ENCODE data around the gene HNRNPA1L2.
"Not testable (repeated sequence)": the region's sequence is repeated elsewhere in the genome, so short reads cannot be mapped to it uniquely, and the experiment has no call there.

The HNRNPA1L2 gene

DNA sequence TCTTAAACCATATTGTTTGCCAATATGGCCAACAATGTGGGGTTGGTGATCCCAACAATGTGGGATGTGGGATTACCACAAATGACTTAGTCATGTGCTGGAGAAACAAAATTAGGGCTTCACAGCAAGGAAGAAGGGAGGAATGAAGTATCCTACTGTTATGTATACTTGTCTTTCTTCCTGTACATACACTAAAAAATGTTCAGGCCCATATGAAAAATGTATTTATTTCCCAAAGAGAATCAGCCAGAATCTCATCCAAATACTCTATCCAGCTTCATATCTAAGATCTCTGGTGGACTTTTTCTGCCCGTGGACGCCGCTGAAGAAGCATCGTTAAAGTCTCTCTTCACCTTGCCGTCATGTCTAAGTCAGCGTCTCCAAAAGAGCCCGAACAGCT is at the start of gene HNRNPA1L2:
Gene HNRNPA1L2, plus strand, starts transcription at position 301 of the 400 bp plus-strand sequence. Its CDS starts 62 bp downstream, at position 363.
- H3K27me3 ChIP-seq (ENCODE audit: control insufficient read depth, insufficient read depth, low read length): no peaks in the 10 kb centered on the region
- no peak for DNase-seq (ENCODE audit: low read depth, low spot score)
- no peaks in the 10 kb centered on the region for H3K4me1 ChIP-seq (ENCODE audit: control insufficient read depth, insufficient read depth, low read length)
- H3K9me3 ChIP-seq (ENCODE audit: control insufficient read depth, insufficient read depth, low read length): no peaks in the 10 kb centered on the region
- H3K4me3 ChIP-seq (ENCODE audit: low read length): no peak within 1 kb of the TSS
- H3K36me3 ChIP-seq (ENCODE audit: control insufficient read depth, insufficient read depth, low read length): no peaks in the 10 kb centered on the region
- no peak within 1 kb of the TSS for H3K27ac ChIP-seq (ENCODE audit: low read length)
- WGBS (ENCODE audit: insufficient coverage, insufficient read length): no CpG with 5 or more reads among the region's 7 CpGs

DNA sequence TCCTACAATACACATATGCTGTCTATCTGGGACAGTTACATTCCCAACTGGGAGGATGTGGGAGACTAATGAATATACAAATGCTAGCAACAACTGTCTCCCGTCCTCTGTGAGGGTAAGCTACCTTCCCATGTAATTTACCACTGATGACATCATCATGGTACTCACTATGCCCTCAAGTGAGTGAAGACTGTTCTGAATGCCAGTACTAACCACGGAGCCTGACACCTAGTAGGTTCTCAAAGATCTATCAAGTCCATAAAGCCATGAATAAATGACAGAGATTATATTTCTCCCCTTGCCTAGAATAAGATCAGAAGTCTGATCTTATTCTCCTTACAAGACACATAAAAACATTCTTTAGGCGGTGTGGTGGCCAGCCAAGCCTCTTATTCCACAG is 49.1 kb upstream of the HNRNPA1L2 start:
- no CpG with 5 or more reads among the region's 3 CpGs for WGBS (ENCODE audit: insufficient coverage, insufficient read length)
- not testable (repeated sequence) for H3K4me1 ChIP-seq (ENCODE audit: control insufficient read depth, insufficient read depth, low read length); DNase-seq (ENCODE audit: low read depth, low spot score); H3K36me3 ChIP-seq (ENCODE audit: control insufficient read depth, insufficient read depth, low read length); H3K27me3 ChIP-seq (ENCODE audit: control insufficient read depth, insufficient read depth, low read length); H3K4me3 ChIP-seq (ENCODE audit: low read length); H3K27ac ChIP-seq (ENCODE audit: low read length); H3K9me3 ChIP-seq (ENCODE audit: control insufficient read depth, insufficient read depth, low read length)

DNA sequence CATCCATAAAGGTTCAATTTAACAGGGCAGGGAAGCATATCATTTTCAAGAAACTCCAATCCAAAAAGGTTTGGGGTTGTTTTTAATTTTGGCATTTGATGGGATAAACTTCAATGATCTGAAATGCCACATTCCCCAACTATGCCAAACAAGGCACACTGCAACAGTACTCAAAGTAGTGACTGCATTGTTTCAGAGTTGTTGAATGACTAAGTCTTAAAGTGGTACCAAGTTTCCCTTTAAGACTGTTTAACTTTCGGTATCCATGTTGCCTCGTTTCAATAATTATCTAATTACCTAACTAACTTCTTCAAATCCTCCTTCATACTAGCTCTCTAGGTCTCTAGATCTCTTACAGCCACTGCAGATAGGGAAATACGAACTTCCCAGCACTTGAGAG is 48.4 kb upstream of the HNRNPA1L2 start:
- not testable (repeated sequence) for H3K4me3 ChIP-seq (ENCODE audit: low read length); H3K27me3 ChIP-seq (ENCODE audit: control insufficient read depth, insufficient read depth, low read length); H3K27ac ChIP-seq (ENCODE audit: low read length); H3K36me3 ChIP-seq (ENCODE audit: control insufficient read depth, insufficient read depth, low read length); DNase-seq (ENCODE audit: low read depth, low spot score); H3K4me1 ChIP-seq (ENCODE audit: control insufficient read depth, insufficient read depth, low read length); H3K9me3 ChIP-seq (ENCODE audit: control insufficient read depth, insufficient read depth, low read length)
- WGBS (ENCODE audit: insufficient coverage, insufficient read length): no CpG with 5 or more reads among the region's 3 CpGs

DNA sequence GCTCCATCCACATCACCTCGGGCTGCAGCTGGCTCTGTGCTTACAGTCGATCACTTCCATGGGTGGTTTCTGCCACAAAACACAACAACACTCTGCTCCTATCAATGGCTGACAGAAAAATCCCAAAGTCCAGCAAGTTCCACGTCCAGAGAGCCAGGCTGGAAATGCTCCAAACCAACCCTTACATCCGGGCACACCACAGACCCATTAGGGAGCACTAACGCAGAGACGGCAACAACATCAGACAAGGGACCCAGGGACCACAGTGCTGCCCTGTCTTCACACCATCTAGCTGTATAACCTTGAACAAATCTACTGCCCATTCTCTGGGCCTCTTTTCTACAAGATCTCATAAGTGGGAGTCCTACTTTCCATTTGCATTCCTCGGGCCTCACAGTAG is 47.9 kb upstream of the HNRNPA1L2 start:
- no CpG with 5 or more reads among the region's 7 CpGs for WGBS (ENCODE audit: insufficient coverage, insufficient read length)
- H3K4me3 ChIP-seq (ENCODE audit: low read length); H3K27ac ChIP-seq (ENCODE audit: low read length); H3K27me3 ChIP-seq (ENCODE audit: control insufficient read depth, insufficient read depth, low read length); DNase-seq (ENCODE audit: low read depth, low spot score); H3K36me3 ChIP-seq (ENCODE audit: control insufficient read depth, insufficient read depth, low read length); H3K9me3 ChIP-seq (ENCODE audit: control insufficient read depth, insufficient read depth, low read length); H3K4me1 ChIP-seq (ENCODE audit: control insufficient read depth, insufficient read depth, low read length): not testable (repeated sequence)

DNA sequence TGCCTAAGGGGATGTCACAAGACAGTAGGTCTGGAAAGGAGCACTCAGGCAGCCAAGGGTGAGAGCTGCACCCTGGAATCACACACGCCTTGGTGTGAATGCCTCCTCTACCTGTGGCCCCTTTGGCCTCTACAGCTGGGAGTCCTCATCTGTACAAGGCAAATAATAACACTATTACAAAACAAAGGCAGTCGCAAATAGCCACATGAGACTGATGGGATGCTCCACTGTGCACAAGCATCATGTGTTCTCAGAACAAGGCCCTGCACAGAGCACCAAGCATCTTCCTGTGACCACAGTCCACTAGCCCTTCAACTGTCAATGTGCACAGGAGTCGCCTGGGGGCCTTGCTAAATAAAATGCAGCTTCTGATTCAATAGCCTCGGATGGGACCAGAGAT is 44.6 kb upstream of the HNRNPA1L2 start:
- Histone ChIP-seq H3K36me3 (ENCODE audit: control insufficient read depth, insufficient read depth, low read length) (no peaks in the 10 kb centered on the region), H3K4me1 (ENCODE audit: control insufficient read depth, insufficient read depth, low read length) (0 out of 2 replicates have a peak, but pooled peaks cover 1% of the 10 kb centered on the region), H3K4me3 (ENCODE audit: low read length) (no peak overlapping the region), H3K27me3 (ENCODE audit: control insufficient read depth, insufficient read depth, low read length) (no peaks in the 10 kb centered on the region), H3K9me3 (ENCODE audit: control insufficient read depth, insufficient read depth, low read length) (no peaks in the 10 kb centered on the region), H3K27ac (ENCODE audit: low read length) (no peak overlapping the region)
- WGBS (ENCODE audit: insufficient coverage, insufficient read length): no CpG with 5 or more reads among the region's 4 CpGs
- DNase-seq (ENCODE audit: low read depth, low spot score): no peak

DNA sequence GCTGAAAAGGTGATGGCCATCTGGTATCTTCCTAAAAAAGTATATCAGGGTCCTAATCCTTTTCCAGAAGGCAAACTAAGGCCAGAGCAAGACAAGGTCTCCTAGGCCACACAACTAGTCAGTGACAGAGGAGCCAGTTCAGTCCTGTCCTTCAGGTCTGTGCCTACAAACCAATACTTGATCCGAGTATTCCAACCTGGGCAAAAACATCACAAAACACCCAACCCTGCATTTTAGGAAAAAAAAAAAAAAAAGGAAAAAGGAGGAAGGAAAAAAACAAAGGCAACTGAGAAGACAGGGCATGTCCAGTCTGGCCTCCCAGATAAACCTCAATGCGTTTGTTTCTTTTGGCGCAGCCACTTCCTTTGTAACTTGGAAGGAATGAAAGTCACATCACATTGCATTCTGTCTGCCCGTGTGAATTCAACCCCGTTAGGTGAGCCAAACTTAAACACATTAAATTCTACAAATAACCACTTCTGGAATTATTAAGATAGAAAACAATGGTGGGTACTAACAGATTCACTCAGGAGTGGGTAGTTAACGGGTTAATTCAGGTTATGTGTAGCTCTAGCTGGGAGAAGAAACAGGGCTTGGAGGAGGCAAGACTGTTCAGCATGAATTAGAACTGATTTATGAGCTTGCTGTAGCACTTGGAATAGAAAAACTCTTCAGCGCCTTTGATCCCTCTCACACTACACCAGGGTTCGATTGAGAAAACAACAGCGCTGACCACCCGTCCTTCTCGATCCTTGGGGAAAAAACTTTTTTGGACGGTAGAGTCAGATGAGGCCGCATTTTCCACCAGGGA is 43.0 kb upstream of the HNRNPA1L2 start:
- WGBS (ENCODE audit: insufficient coverage, insufficient read length): no CpG with 5 or more reads among the region's 13 CpGs
- peak overlapping the region; percentile 58; the same call in 1 of the 2 replicates for H3K4me3 ChIP-seq (ENCODE audit: low read length)
- no peaks in the 10 kb centered on the region for H3K27me3 ChIP-seq (ENCODE audit: control insufficient read depth, insufficient read depth, low read length)
- no peaks in the 10 kb centered on the region for H3K36me3 ChIP-seq (ENCODE audit: control insufficient read depth, insufficient read depth, low read length)
- DNase-seq (ENCODE audit: low read depth, low spot score): no peak
- no peaks in the 10 kb centered on the region for H3K9me3 ChIP-seq (ENCODE audit: control insufficient read depth, insufficient read depth, low read length)
- H3K4me1 ChIP-seq (ENCODE audit: control insufficient read depth, insufficient read depth, low read length): 0 out of 2 replicates have a peak, but pooled peaks cover 1% of the 10 kb centered on the region
- no peak overlapping the region for H3K27ac ChIP-seq (ENCODE audit: low read length)

DNA sequence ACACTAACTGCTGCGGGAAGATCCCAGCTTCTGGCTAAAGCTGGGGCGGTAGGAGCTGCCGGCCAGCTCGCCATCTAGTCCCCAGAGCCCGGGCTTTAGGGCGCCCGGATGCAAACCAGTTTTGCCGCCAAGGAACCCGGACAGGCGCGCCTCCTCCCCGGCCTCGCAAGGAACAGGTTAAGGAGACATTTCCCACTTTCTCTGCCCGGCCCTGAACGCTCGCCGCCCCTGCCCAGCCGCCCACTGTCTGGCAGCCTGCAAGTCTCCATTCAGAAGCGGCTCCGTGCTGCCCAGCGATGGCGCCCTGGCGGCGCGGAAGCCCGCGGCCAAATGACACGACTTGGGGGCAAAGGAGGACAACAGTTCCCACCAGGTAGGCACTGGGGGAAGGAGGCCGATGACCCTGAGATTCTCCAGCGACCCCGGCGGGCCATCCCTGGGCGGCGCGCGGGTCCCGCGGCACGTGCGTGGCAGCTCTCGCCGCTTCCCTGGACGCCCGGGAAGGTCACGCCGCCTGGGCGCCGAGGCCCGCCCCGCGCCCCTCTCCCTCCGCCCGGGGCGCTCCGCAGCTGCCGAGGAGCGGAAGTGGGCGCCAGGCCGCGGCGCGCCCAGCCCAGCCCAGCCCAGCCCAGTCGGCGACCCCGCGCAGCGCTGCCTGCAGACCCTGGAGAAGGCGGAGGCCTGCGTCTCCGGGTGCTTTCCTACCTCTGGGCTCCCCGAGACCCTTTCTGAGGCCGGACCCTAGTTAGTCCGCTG is 42.2 kb upstream of the HNRNPA1L2 start:
- Histone ChIP-seq H3K4me1 (ENCODE audit: control insufficient read depth, insufficient read depth, low read length) (no peaks in the 10 kb centered on the region), H3K36me3 (ENCODE audit: control insufficient read depth, insufficient read depth, low read length) (no peaks in the 10 kb centered on the region), H3K9me3 (ENCODE audit: control insufficient read depth, insufficient read depth, low read length) (no peaks in the 10 kb centered on the region), H3K27me3 (ENCODE audit: control insufficient read depth, insufficient read depth, low read length) (no peaks in the 10 kb centered on the region), H3K27ac (ENCODE audit: low read length) (no peak overlapping the region), H3K4me3 (ENCODE audit: low read length) (peak overlapping the region; percentile 58; the same call in 1 of the 2 replicates)
- no peak for DNase-seq (ENCODE audit: low read depth, low spot score)
- no CpG with 5 or more reads among the region's 73 CpGs for WGBS (ENCODE audit: insufficient coverage, insufficient read length)

DNA sequence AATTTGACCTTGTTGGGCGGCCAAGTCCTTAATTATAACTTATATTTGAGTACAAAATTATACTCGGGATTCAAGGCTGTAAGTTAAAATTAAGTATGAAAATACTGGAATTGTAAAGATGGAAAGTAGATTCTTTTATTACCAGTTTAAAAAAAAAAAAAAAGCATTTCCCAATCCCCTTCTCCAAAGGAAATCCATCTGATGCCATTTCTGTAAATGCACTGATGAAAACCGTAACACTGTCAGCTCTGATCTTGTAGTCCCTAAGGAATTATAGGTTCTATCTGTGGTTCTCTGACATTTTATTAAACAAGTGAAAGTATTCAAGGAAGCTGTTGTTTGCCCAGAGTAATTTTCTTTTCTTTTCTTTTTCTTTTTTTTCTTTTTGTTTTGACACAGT is 41.6 kb upstream of the HNRNPA1L2 start:
- DNase-seq (ENCODE audit: low read depth, low spot score): no peak
- Histone ChIP-seq H3K27ac (ENCODE audit: low read length) (no peak overlapping the region), H3K4me1 (ENCODE audit: control insufficient read depth, insufficient read depth, low read length) (no peaks in the 10 kb centered on the region), H3K9me3 (ENCODE audit: control insufficient read depth, insufficient read depth, low read length) (no peaks in the 10 kb centered on the region), H3K27me3 (ENCODE audit: control insufficient read depth, insufficient read depth, low read length) (no peaks in the 10 kb centered on the region), H3K4me3 (ENCODE audit: low read length) (peak overlapping the region; percentile 58; the same call in 1 of the 2 replicates), H3K36me3 (ENCODE audit: control insufficient read depth, insufficient read depth, low read length) (no peaks in the 10 kb centered on the region)
- WGBS (ENCODE audit: insufficient coverage, insufficient read length): no CpG with 5 or more reads among the region's 3 CpGs

DNA sequence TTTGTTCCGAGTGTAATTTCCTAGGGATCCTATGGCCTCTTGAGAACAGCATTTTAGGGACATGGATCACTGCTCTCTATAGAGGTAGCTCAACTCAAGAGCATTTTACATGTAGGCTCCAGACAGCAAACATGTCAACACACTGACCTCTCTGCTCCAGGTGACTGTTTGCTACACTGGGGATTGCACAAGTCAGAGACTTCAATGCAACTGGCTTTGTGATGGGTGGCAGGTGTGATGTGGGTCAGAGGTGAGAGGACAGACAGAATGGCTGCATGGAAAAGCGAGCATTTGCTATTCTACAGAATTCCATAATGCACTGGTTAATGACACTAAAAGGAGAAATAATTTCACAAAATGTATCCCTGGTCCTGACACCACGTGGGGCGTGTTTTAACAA is 38.9 kb upstream of the HNRNPA1L2 start:
- H3K27ac ChIP-seq (ENCODE audit: low read length); H3K4me1 ChIP-seq (ENCODE audit: control insufficient read depth, insufficient read depth, low read length); DNase-seq (ENCODE audit: low read depth, low spot score); H3K27me3 ChIP-seq (ENCODE audit: control insufficient read depth, insufficient read depth, low read length); H3K4me3 ChIP-seq (ENCODE audit: low read length); H3K9me3 ChIP-seq (ENCODE audit: control insufficient read depth, insufficient read depth, low read length); H3K36me3 ChIP-seq (ENCODE audit: control insufficient read depth, insufficient read depth, low read length): not testable (repeated sequence)
- no CpG with 5 or more reads among the region's 4 CpGs for WGBS (ENCODE audit: insufficient coverage, insufficient read length)

DNA sequence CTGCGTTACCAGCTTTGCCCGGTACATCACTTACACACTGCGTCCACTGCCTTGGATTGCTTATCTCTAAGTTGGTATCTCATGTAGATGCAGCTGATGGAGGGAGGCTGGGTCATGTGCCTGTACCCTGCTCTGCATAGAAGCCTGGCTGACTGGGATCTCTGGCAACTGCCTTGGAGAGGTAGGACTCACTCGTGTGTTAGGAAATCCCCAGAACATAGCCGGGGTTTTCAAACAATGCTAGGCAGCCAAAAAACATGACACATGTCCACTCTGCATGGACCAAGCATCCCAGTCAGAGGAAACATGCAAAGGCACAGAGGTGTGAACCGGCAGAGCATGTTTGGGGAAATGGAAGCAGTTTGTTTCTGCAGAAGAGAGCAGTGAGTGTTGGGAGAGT is 36.1 kb upstream of the HNRNPA1L2 start:
- H3K36me3 ChIP-seq (ENCODE audit: control insufficient read depth, insufficient read depth, low read length); H3K9me3 ChIP-seq (ENCODE audit: control insufficient read depth, insufficient read depth, low read length); H3K4me3 ChIP-seq (ENCODE audit: low read length); H3K27ac ChIP-seq (ENCODE audit: low read length); DNase-seq (ENCODE audit: low read depth, low spot score); H3K4me1 ChIP-seq (ENCODE audit: control insufficient read depth, insufficient read depth, low read length); H3K27me3 ChIP-seq (ENCODE audit: control insufficient read depth, insufficient read depth, low read length): not testable (repeated sequence)
- WGBS (ENCODE audit: insufficient coverage, insufficient read length): no CpG with 5 or more reads among the region's 6 CpGs

All from iPS DF 6.9 (cell line).